Measurements from ENCODE around the gene NAPSA. TPM values are rescaled to one million over a fixed set of nuclear protein-coding genes. Genes with fewer than 3 reads are reported as not detected.

The NAPSA gene
- total and polyA plus RNA-seq, 9 of the 15 experiments (the other 6 are each of a cell fraction or from before 2014, with no cell fraction given), result 0.25 to 1.9 (median 0.69) TPM

GRCh38 chr19:50311723-50312635 lies 53.5 kb downstream of the NAPSA start (continued):
- TF ChIP-seq, protein P1, sequence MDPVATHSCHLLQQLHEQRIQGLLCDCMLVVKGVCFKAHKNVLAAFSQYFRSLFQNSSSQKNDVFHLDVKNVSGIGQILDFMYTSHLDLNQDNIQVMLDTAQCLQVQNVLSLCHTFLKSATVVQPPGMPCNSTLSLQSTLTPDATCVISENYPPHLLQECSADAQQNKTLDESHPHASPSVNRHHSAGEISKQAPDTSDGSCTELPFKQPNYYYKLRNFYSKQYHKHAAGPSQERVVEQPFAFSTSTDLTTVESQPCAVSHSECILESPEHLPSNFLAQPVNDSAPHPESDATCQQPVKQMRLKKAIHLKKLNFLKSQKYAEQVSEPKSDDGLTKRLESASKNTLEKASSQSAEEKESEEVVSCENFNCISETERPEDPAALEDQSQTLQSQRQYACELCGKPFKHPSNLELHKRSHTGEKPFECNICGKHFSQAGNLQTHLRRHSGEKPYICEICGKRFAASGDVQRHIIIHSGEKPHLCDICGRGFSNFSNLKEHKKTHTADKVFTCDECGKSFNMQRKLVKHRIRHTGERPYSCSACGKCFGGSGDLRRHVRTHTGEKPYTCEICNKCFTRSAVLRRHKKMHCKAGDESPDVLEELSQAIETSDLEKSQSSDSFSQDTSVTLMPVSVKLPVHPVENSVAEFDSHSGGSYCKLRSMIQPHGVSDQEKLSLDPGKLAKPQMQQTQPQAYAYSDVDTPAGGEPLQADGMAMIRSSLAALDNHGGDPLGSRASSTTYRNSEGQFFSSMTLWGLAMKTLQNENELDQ (CRISPR knock-in tag; IDR thresholded peaks at IDR 0.05; ENCODE audit: borderline replicate concordance), result no peak
- TF ChIP-seq HMG20B (CRISPR knock-in tag; IDR thresholded peaks at IDR 0.05), result no peak
- TF ChIP-seq EGR1 (conservative IDR thresholded peaks at IDR 0.05), result no peak
- TF ChIP-seq THRB (CRISPR knock-in tag; conservative IDR thresholded peaks at IDR 0.05), result no peak
- TF ChIP-seq, protein P2, sequence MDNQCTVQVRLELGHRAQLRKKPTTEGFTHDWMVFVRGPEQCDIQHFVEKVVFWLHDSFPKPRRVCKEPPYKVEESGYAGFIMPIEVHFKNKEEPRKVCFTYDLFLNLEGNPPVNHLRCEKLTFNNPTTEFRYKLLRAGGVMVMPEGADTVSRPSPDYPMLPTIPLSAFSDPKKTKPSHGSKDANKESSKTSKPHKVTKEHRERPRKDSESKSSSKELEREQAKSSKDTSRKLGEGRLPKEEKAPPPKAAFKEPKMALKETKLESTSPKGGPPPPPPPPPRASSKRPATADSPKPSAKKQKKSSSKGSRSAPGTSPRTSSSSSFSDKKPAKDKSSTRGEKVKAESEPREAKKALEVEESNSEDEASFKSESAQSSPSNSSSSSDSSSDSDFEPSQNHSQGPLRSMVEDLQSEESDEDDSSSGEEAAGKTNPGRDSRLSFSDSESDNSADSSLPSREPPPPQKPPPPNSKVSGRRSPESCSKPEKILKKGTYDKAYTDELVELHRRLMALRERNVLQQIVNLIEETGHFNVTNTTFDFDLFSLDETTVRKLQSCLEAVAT (IDR thresholded peaks at IDR 0.05), result no peak
- TF ChIP-seq ZZZ3 (IDR thresholded peaks at IDR 0.05), result no peak
- TF ChIP-seq CREM (IDR thresholded peaks at IDR 0.05; ENCODE audit: low read depth), result peak; percentile 66
- no peak for TF ChIP-seq HLTF (IDR thresholded peaks at IDR 0.05)
- no peak for TF ChIP-seq SMARCE1 (IDR thresholded peaks at IDR 0.05)

All from K562 (cell line).